GM12878 (cell line): ENCODE results near the gene MYO7B. TPM values are rescaled to one million over a fixed set of nuclear protein-coding genes. Genes with fewer than 3 reads are reported as not detected.

Experiments used
- ATAC-seq: fragments of 200-7000 bp; cut with Tn5 transposase; 3 replicates; pipeline ENCODE4 v1.9.1; 2020; ENCODE audit warnings: mild to moderate bottlenecking, moderate library complexity
- BruUV-seq: library from RNA; stranded (reverse); fragments of 400-500 nt; replicated peaks from 2 replicates; lab custom pipeline; 2021; lab: Mats Ljungman, UMichigan
- CTCF ChIA-PET: fragments of 300-600 bp; sonication (Branson Sonifier 250); formaldehyde crosslinking; extraction: SDS; loops from one replicate; lab custom pipeline; 2021; ENCODE audit warnings: inconsistent platforms; lab: Yijun Ruan, JAX
- POLR2A ChIA-PET: fragments of 350-600 bp; formaldehyde crosslinking; extraction: SDS; loops from one replicate; lab custom pipeline; 2021; ENCODE audit warnings: inconsistent platforms; lab: Charles Lee
- RAD21 ChIA-PET: fragments of 300-600 bp; sonication (Branson Sonifier 250); formaldehyde crosslinking; loops from one replicate; lab custom pipeline; 2023; ENCODE audit warnings: antibody characterized with exemption; ENCODE audit not compliant: unreplicated experiment; lab: Charles Lee
- SMC1A ChIA-PET: fragments of 300-600 bp; sonication (Branson Sonifier 250); formaldehyde crosslinking; loops from one replicate; lab custom pipeline; 2023; ENCODE audit not compliant: unreplicated experiment, uncharacterized antibody; lab: Charles Lee
- DNase-seq: peaks from one replicate; pipeline ENCODE4 v3.0.0-alpha.2; 2011; ENCODE audit warnings: low read depth, low spot score
- FAIRE-seq: peaks from 3 replicates; lab custom pipeline; 2011; peaks lifted over from hg19 to GRCh38; lab: Jason Lieb, UNC
- H2AFZ ChIP-seq: 2 replicates; pipeline ENCODE4 v1.6.0; 2011; ENCODE audit warnings: low read depth, low read length, control low read depth; ENCODE audit not compliant: control insufficient read depth
- H3K27ac ChIP-seq: 2 replicates; pipeline ENCODE4 v1.5.1; 2011; ENCODE audit warnings: control low read depth; ENCODE audit not compliant: control insufficient read depth, insufficient read depth
- H3K27me3 ChIP-seq, 2 experiments: replicated peaks in 1 of 2; 2 replicates each; pipeline versions ENCODE4 v1.6.0 to v1.6.1; 2011; ENCODE audit warnings: low read length in 1 of 2; ENCODE audit not compliant: control insufficient read depth in 2 of 2, insufficient read depth in 2 of 2
- H3K36me3 ChIP-seq, 2 experiments: 2 replicates each; pipeline ENCODE4 v1.5.1; 2011; ENCODE audit warnings: low read length in 1 of 2; ENCODE audit not compliant: control insufficient read depth in 2 of 2, insufficient read depth in 2 of 2
- H3K4me1 ChIP-seq: 2 replicates; pipeline ENCODE4 v1.6.1; 2011; ENCODE audit warnings: mild to moderate bottlenecking, low read length, moderate library complexity, mixed read lengths; ENCODE audit not compliant: control insufficient read depth, insufficient read depth
- H3K4me2 ChIP-seq: 2 replicates; pipeline ENCODE4 v1.6.0; 2011; ENCODE audit warnings: control low read depth; ENCODE audit not compliant: control insufficient read depth, insufficient read depth
- H3K4me3 ChIP-seq: fragments of 200-600 bp; sonication (generic); 2 replicates; pipeline ENCODE4 v1.5.1; 2016
- H3K79me2 ChIP-seq: 2 replicates; pipeline ENCODE4 v1.6.0; 2011; ENCODE audit warnings: low read length; ENCODE audit not compliant: control insufficient read depth, insufficient read depth
- H3K9ac ChIP-seq: 2 replicates; pipeline ENCODE4 v1.8.0; 2011; ENCODE audit warnings: low read length, control low read depth, mixed read lengths; ENCODE audit not compliant: control insufficient read depth, insufficient read depth
- H3K9me3 ChIP-seq: replicated peaks from 3 replicates; pipeline ENCODE4 v1.5.1; 2011; ENCODE audit warnings: mild to moderate bottlenecking, low read length; ENCODE audit not compliant: control insufficient read depth, insufficient read depth
- H4K20me1 ChIP-seq: 2 replicates; pipeline ENCODE4 v1.6.0; 2011; ENCODE audit not compliant: control insufficient read depth, insufficient read depth
- ATF7 ChIP-seq: fragments of 450-650 bp; IDR thresholded peaks from 2 replicates; pipeline ENCODE4 v1.6.1; 2016; ENCODE audit warnings: low read depth, mild to moderate bottlenecking
- CHD1 ChIP-seq: IDR thresholded peaks from 2 replicates; pipeline ENCODE4 v1.6.1; 2012; ENCODE audit warnings: low read depth, low read length, improper control_type of control experiment
- HCFC1 ChIP-seq: fragments of 150-350 bp; IDR thresholded peaks from 2 replicates; pipeline ENCODE4 v1.6.1; 2014; ENCODE audit warnings: low read length
- RAD51 ChIP-seq: fragments of 450-650 bp; IDR thresholded peaks from 2 replicates; pipeline ENCODE4 v1.6.1; 2016; ENCODE audit warnings: moderate library complexity, mild to moderate bottlenecking, inconsistent platforms
- RELA ChIP-seq: fragments of 450-650 bp; IDR thresholded peaks from 2 replicates; pipeline ENCODE4 v1.8.0; 2014; ENCODE audit warnings: borderline replicate concordance; ENCODE audit not compliant: partially characterized antibody
- WGBS: methylation state at CpG from one replicate; pipeline ENCODE4 v1.1.6; 2016; ENCODE audit warnings: low lambda C conversion rate; ENCODE audit not compliant: insufficient replicate concordance, insufficient coverage; ENCODE audit errors: missing lambda C conversion rate; 5-methylcytosine and 5-hydroxymethylcytosine counted together
- in situ Hi-C: fragments of 300-500 bp; cut with MboI; formaldehyde crosslinking; loops from 9 replicates; pipeline ENCODE4 v1.14.3; 2018; ENCODE audit warnings: mixed read lengths
- intact Hi-C: fragments of 100-400 bp; cut with micrococcal nuclease; formaldehyde crosslinking; loops from one replicate; pipeline ENCODE4 v1.14.2; 2022; ENCODE audit not compliant: unreplicated experiment
- polyA plus RNA-seq, 11 experiments: library from polyadenylated mRNA; depleted of rRNA in 4 of 11; unstranded in 6 of 11; stranded (reverse) in 5 of 11; fragments of >200 nt; fragmentation: Nextera tagmentation in 4 of 11; fragmentation: Illumina TruSeq in 1 of 11; extraction: Ambion mirVana in 4 of 11; extraction: Trizol in 1 of 11; gene quantifications; 1 replicate in 1 of 11; 2 replicates in 10 of 11; pipeline versions ENCODE4 v1.2.1 to v1.2.3, GENCODE V29; 2011 to 2016; ENCODE audit warnings: inconsistent platforms in 2 of 11, missing spikeins in 2 of 11, low read depth in 1 of 11
- total RNA-seq, 4 experiments: library from RNA; depleted of rRNA in 3 of 4; stranded (reverse); fragments of >200 nt in 3 of 4; fragmentation: Illumina TruSeq in 1 of 4; extraction: Trizol in 1 of 4; gene quantifications; 2 replicates each; pipeline versions ENCODE4 v1.2.1 to v1.2.3, GENCODE V29; 2013 to 2021
- TF ChIP-seq, protein P1 (sequence below): IDR thresholded peaks from 2 replicates; pipeline ENCODE4 v1.6.1; 2011; ENCODE audit warnings: borderline replicate concordance, low read depth, mild to moderate bottlenecking, moderate library complexity, mixed read lengths, low read length; ENCODE audit not compliant: insufficient read depth; ENCODE audit errors: extremely low read length
- TF ChIP-seq, protein P2 (sequence below): fragments of 450-650 bp; IDR thresholded peaks from 2 replicates; pipeline ENCODE4 v1.6.1; 2017; ENCODE audit warnings: antibody characterized with exemption, mild to moderate bottlenecking, moderate library complexity
- TF ChIP-seq, protein P3 (sequence below): fragments of 450-650 bp; IDR thresholded peaks from 2 replicates; pipeline ENCODE4 v1.6.1; 2017; ENCODE audit warnings: borderline replicate concordance
- TF ChIP-seq, protein P4 (sequence below): fragments of 450-650 bp; IDR thresholded peaks from 2 replicates; pipeline ENCODE4 v1.6.1; 2016; ENCODE audit warnings: mild to moderate bottlenecking, moderate library complexity, borderline replicate concordance
- TF ChIP-seq, protein P5 (sequence below): IDR thresholded peaks from 2 replicates; pipeline ENCODE4 v1.6.1; 2012; ENCODE audit warnings: low read depth, low read length, improper control_type of control experiment
- TF ChIP-seq, protein P6 (sequence below): fragments of 450-650 bp; conservative IDR thresholded peaks from 2 replicates; pipeline ENCODE4 v1.6.1; 2017; ENCODE audit warnings: mild to moderate bottlenecking, moderate library complexity

The MYO7B gene
- total and polyA plus RNA-seq, 10 of the 15 experiments (the other 5 are each of a cell fraction or from before 2014, with no cell fraction given), result 0.08 to 4.8 (median 1.2) TPM

DNA sequence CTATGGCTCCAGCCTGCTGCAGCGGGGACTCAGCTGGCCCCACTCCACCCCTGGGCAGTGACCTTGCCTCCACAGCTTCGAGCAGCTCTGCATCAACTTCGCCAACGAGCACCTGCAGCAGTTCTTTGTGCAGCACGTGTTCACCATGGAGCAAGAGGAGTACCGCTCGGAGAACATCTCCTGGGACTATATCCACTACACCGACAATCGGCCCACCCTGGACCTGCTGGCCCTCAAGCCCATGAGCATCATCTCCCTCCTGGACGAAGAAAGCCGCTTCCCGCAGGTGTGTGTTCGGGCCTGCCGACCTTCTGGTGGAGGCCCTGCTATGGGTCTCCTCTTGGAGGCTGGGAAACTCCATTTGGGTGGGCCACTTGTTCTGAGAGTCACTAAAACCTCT, 48.6 kb downstream of the MYO7B start:
- intact Hi-C loops, result no loop called here
- DNase-seq (no peak), ATAC-seq (no peak), FAIRE-seq (no peak)
- no peaks in the 10 kb centered on the region for H4K20me1 ChIP-seq
- no peaks in the 10 kb centered on the region for H3K36me3 ChIP-seq
- H2AFZ ChIP-seq, result no peak overlapping the region
- BruUV-seq, result no TSS peak
- ChIA-PET SMC1A (no interaction called here), POLR2A (no interaction called here), RAD21 (no interaction called here), CTCF (no interaction called here)
- H3K9ac ChIP-seq, result no peak overlapping the region
- in situ Hi-C loops, result no loop called here
- 66% methylated on average over 14 of the region's 14 CpGs for WGBS
- H3K79me2 ChIP-seq, result no peaks in the 10 kb centered on the region
- H3K4me3 ChIP-seq, result no peak overlapping the region
- no peak overlapping the region for H3K27ac ChIP-seq
- H3K4me1 ChIP-seq, result no peaks in the 10 kb centered on the region
- no peaks in the 10 kb centered on the region for H3K9me3 ChIP-seq
- H3K27me3 ChIP-seq, result no peaks in the 10 kb centered on the region
- no peak overlapping the region for H3K4me2 ChIP-seq
- no peak for TF ChIP-seq HCFC1
- TF ChIP-seq, protein P1, sequence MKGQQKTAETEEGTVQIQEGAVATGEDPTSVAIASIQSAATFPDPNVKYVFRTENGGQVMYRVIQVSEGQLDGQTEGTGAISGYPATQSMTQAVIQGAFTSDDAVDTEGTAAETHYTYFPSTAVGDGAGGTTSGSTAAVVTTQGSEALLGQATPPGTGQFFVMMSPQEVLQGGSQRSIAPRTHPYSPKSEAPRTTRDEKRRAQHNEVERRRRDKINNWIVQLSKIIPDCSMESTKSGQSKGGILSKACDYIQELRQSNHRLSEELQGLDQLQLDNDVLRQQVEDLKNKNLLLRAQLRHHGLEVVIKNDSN, result no peak
- no peak for TF ChIP-seq CHD1
- no peak for TF ChIP-seq ATF7
- no peak for TF ChIP-seq RAD51
- no peak for TF ChIP-seq RELA
- TF ChIP-seq, protein P2, sequence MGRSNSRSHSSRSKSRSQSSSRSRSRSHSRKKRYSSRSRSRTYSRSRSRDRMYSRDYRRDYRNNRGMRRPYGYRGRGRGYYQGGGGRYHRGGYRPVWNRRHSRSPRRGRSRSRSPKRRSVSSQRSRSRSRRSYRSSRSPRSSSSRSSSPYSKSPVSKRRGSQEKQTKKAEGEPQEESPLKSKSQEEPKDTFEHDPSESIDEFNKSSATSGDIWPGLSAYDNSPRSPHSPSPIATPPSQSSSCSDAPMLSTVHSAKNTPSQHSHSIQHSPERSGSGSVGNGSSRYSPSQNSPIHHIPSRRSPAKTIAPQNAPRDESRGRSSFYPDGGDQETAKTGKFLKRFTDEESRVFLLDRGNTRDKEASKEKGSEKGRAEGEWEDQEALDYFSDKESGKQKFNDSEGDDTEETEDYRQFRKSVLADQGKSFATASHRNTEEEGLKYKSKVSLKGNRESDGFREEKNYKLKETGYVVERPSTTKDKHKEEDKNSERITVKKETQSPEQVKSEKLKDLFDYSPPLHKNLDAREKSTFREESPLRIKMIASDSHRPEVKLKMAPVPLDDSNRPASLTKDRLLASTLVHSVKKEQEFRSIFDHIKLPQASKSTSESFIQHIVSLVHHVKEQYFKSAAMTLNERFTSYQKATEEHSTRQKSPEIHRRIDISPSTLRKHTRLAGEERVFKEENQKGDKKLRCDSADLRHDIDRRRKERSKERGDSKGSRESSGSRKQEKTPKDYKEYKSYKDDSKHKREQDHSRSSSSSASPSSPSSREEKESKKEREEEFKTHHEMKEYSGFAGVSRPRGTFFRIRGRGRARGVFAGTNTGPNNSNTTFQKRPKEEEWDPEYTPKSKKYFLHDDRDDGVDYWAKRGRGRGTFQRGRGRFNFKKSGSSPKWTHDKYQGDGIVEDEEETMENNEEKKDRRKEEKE, result no peak
- TF ChIP-seq, protein P3, sequence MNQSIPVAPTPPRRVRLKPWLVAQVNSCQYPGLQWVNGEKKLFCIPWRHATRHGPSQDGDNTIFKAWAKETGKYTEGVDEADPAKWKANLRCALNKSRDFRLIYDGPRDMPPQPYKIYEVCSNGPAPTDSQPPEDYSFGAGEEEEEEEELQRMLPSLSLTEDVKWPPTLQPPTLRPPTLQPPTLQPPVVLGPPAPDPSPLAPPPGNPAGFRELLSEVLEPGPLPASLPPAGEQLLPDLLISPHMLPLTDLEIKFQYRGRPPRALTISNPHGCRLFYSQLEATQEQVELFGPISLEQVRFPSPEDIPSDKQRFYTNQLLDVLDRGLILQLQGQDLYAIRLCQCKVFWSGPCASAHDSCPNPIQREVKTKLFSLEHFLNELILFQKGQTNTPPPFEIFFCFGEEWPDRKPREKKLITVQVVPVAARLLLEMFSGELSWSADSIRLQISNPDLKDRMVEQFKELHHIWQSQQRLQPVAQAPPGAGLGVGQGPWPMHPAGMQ, result no peak
- TF ChIP-seq, protein P4, sequence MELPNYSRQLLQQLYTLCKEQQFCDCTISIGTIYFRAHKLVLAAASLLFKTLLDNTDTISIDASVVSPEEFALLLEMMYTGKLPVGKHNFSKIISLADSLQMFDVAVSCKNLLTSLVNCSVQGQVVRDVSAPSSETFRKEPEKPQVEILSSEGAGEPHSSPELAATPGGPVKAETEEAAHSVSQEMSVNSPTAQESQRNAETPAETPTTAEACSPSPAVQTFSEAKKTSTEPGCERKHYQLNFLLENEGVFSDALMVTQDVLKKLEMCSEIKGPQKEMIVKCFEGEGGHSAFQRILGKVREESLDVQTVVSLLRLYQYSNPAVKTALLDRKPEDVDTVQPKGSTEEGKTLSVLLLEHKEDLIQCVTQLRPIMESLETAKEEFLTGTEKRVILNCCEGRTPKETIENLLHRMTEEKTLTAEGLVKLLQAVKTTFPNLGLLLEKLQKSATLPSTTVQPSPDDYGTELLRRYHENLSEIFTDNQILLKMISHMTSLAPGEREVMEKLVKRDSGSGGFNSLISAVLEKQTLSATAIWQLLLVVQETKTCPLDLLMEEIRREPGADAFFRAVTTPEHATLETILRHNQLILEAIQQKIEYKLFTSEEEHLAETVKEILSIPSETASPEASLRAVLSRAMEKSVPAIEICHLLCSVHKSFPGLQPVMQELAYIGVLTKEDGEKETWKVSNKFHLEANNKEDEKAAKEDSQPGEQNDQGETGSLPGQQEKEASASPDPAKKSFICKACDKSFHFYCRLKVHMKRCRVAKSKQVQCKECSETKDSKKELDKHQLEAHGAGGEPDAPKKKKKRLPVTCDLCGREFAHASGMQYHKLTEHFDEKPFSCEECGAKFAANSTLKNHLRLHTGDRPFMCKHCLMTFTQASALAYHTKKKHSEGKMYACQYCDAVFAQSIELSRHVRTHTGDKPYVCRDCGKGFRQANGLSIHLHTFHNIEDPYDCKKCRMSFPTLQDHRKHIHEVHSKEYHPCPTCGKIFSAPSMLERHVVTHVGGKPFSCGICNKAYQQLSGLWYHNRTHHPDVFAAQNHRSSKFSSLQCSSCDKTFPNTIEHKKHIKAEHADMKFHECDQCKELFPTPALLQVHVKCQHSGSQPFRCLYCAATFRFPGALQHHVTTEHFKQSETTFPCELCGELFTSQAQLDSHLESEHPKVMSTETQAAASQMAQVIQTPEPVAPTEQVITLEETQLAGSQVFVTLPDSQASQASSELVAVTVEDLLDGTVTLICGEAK, result no peak
- TF ChIP-seq, protein P5, sequence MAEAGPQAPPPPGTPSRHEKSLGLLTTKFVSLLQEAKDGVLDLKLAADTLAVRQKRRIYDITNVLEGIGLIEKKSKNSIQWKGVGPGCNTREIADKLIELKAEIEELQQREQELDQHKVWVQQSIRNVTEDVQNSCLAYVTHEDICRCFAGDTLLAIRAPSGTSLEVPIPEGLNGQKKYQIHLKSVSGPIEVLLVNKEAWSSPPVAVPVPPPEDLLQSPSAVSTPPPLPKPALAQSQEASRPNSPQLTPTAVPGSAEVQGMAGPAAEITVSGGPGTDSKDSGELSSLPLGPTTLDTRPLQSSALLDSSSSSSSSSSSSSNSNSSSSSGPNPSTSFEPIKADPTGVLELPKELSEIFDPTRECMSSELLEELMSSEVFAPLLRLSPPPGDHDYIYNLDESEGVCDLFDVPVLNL, result no peak
- TF ChIP-seq, protein P6, sequence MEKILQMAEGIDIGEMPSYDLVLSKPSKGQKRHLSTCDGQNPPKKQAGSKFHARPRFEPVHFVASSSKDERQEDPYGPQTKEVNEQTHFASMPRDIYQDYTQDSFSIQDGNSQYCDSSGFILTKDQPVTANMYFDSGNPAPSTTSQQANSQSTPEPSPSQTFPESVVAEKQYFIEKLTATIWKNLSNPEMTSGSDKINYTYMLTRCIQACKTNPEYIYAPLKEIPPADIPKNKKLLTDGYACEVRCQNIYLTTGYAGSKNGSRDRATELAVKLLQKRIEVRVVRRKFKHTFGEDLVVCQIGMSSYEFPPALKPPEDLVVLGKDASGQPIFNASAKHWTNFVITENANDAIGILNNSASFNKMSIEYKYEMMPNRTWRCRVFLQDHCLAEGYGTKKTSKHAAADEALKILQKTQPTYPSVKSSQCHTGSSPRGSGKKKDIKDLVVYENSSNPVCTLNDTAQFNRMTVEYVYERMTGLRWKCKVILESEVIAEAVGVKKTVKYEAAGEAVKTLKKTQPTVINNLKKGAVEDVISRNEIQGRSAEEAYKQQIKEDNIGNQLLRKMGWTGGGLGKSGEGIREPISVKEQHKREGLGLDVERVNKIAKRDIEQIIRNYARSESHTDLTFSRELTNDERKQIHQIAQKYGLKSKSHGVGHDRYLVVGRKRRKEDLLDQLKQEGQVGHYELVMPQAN, result no peak
